ENCODE measurements around the gene JADE3. TPM values are rescaled to one million over a fixed set of nuclear protein-coding genes. Genes with fewer than 3 reads are reported as not detected.
"Not testable (repeated sequence)": the region's sequence is repeated elsewhere in the genome, so short reads cannot be mapped to it uniquely, and the experiment has no call there.

JADE3 gene
- total RNA-seq, 1 donor from 2014 or later: 1.8 TPM

GRCh38 chrX:46961097-46961496 is 48.9 kb downstream of the JADE3 start:
- intact Hi-C loops (cut with DNase I): no loop called here
- no peak overlapping the region for H3K27ac ChIP-seq
- TF ChIP-seq CTCF (IDR thresholded peaks at IDR 0.05): no peak
- DNase-seq (ENCODE audit: low spot score in 2 of 2): no peak
- H3K4me3 ChIP-seq: no peak overlapping the region
- no peaks in the 10 kb centered on the region for H3K27me3 ChIP-seq
- no peaks in the 10 kb centered on the region for H3K36me3 ChIP-seq
- no peaks in the 10 kb centered on the region for H3K9me3 ChIP-seq
- no peaks in the 10 kb centered on the region for H3K4me1 ChIP-seq

DNA sequence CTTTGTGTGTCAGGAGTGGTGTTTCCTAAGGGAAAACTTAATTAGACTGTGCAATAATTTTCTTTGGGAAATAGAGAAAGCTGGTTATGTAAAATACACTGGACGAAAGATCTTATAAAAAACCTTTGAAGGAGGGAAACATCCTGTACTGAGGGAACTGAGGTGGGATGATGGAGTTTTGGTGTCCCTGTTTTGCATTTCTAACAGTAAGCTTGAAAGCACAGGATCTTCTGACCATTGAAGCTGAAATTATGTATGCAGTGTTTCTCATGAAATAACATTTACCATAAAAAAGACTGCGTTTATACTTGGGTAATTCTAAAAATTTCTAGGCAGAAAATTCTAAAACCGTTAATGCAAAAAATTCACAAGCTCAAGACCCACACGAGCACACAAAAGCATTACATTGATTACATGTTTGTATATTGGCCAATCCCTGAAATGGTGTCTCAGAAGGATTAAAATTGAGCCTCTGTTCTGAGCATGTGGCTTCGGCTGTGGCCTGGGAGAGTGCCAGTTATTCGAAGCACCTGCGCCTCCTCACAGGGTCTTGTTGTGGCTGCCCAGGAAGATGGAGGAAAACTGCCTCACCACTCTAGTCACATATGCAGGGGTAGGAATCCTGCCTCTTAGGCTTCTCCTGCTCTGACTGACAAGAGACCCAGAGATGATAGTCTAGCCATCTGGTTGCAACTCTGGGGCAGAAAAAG is 49.5 kb downstream of the JADE3 start:
- no peak for DNase-seq (ENCODE audit: low spot score in 2 of 2)
- intact Hi-C loops (cut with DNase I): no loop called here
- Histone ChIP-seq H3K27me3 (no peaks in the 10 kb centered on the region), H3K36me3 (no peaks in the 10 kb centered on the region), H3K9me3 (no peaks in the 10 kb centered on the region), H3K4me3 (no peak overlapping the region), H3K27ac (no peak overlapping the region), H3K4me1 (no peaks in the 10 kb centered on the region)
- no peak for TF ChIP-seq CTCF (IDR thresholded peaks at IDR 0.05)

GRCh38 chrX:46965125-46965758 is 53.0 kb downstream of the JADE3 start:
- no peak overlapping the region for H3K4me3 ChIP-seq
- no peaks in the 10 kb centered on the region for H3K36me3 ChIP-seq
- no peaks in the 10 kb centered on the region for H3K27me3 ChIP-seq
- H3K9me3 ChIP-seq: no peaks in the 10 kb centered on the region
- no peak overlapping the region for H3K27ac ChIP-seq
- intact Hi-C loops (cut with DNase I): no loop called here
- no peak for DNase-seq (ENCODE audit: low spot score in 2 of 2)
- no peak for TF ChIP-seq CTCF (IDR thresholded peaks at IDR 0.05)
- H3K4me1 ChIP-seq: no peaks in the 10 kb centered on the region

DNA sequence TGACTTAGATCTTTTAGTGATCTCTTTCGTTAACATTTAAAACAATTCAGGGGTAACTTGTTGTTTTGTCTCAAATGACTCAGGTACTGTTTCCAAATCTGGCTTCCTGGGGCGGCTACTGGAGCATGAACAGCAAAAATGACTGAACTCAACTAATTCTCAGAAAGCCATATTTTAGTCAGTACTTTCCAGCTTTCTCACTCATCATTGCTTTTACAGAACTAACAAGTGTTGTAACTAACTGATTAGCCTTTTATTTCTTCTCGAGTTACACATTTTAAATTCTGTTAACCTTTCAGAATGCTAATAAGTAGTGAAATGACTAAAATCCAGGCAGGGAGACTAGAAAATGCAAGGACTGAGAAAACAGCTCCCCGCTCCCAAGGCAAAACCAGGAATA is 55.3 kb downstream of the JADE3 start:
- intact Hi-C loops (cut with DNase I): no loop called here
- no peaks in the 10 kb centered on the region for H3K4me1 ChIP-seq
- no peak for TF ChIP-seq CTCF (IDR thresholded peaks at IDR 0.05)
- H3K27ac ChIP-seq: no peak overlapping the region
- no peak for DNase-seq (ENCODE audit: low spot score in 2 of 2)
- no peaks in the 10 kb centered on the region for H3K9me3 ChIP-seq
- H3K36me3 ChIP-seq: no peaks in the 10 kb centered on the region
- H3K27me3 ChIP-seq: no peaks in the 10 kb centered on the region
- H3K4me3 ChIP-seq: no peak overlapping the region

- intact Hi-C loops (cut with DNase I): loop anchor here (1.0 kb wide), 1 partner anchor 74 kb away; no protein-coding TSS in a partner anchor
- H3K9me3 ChIP-seq; DNase-seq (ENCODE audit: low spot score in 2 of 2); H3K4me1 ChIP-seq; H3K4me3 ChIP-seq; H3K36me3 ChIP-seq; H3K27ac ChIP-seq; H3K27me3 ChIP-seq: not testable (repeated sequence)
These were observed 64.8 kb downstream of the JADE3 start for GRCh38 chrX:46977046-46977445.

All from ascending aorta (tissue), 2 donors.